A204.1 (cell line): ENCODE measurements around the gene DQX1.

Source experiments
- FAIRE-seq: peaks from 2 replicates; lab custom pipeline; 2012; peaks lifted over from hg19 to GRCh38; lab: Jason Lieb, UNC

Gene DQX1

GRCh38 chr2:74532222-74532621, 6.2 kb upstream of the DQX1 start:
- FAIRE-seq: peak; percentile 56

- FAIRE-seq: no peak
These were observed 5.6 kb upstream of the DQX1 start for GRCh38 chr2:74531666-74532065.

GRCh38 chr2:74530239-74531187, 4.5 kb upstream of the DQX1 start:
- no peak for FAIRE-seq

DNA sequence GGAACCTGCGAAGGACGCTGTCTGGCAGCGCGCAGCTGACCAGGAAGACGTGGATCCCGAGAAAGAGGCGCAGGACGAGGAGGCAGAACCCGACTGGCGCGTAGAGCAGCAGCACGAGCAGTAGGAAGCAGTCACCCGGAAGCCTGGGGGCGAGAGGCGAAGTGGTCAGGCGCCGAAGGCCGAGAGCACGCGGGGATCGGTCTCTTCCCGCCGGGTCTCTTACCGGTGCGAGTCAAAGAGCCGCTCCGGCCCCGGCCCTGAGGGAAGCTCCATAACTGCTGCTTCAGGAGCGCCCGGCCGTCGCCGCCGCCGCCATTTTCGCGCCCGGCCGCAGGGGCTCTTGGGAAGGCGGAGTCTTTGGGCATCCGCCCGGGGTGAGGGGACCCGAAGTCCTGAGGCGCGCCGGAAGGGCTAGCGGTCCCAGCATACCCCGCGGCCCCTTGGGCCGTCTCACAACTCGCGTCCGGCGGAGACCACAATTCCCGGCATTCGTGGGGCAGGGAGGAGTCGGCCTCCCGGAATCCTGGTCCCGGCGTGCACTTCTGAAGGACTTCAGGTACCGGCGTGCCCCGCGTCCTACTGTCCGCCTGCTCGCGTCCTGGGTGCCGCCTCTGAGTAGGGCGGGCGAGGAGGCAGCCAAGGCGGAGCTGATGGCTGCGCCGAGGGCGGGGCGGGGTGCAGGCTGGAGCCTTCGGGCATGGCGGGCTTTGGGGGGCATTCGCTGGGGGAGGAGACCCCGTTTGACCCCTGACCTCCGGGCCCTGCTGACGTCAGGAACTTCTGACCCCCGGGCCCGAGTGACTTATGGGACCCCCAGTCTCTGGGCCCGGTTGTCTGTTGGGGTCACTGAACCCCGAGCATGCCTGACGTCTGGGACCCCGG, 3.6 kb upstream of the DQX1 start, which contains the start of the genes AUP1 and HTRA2:
TSS of gene AUP1 (minus strand) at position 350 of the 882 bp plus-strand sequence. CDS start at position 273, 77 bp downstream.
TSS of gene HTRA2 (plus strand) at position 577 of the 882 bp plus-strand sequence. CDS start at position 651, 74 bp downstream.
- FAIRE-seq: peak; percentile 94

- no peak for FAIRE-seq
These were observed 2.7 kb upstream of the DQX1 start for GRCh38 chr2:74528600-74529356.

DNA sequence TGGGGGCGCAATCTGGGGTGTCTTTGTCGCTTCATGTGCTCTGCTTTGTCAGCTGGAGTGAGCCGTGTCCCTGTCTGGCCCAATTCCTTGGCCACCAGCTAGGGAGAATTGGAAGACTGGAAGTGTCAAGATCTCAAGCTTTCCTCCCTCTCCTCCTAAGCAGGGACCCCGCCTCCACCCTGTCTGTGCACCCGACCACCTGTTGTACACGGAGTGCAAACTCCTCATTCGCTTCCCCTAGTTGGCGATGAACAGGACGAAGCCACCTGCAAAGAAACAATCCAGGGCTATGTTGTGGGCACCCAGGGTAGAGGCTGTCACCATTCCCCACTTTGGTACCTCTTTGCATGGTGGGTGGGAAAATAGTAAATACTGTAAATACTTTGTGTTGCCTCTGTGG, 1.7 kb upstream of the DQX1 start:
- no peak for FAIRE-seq

GRCh38 chr2:74526649-74527230, 709 bp upstream of the DQX1 start:
- FAIRE-seq: no peak

- no peak for FAIRE-seq
These were observed 895 bp downstream of the DQX1 start for GRCh38 chr2:74524955-74525716.

DNA sequence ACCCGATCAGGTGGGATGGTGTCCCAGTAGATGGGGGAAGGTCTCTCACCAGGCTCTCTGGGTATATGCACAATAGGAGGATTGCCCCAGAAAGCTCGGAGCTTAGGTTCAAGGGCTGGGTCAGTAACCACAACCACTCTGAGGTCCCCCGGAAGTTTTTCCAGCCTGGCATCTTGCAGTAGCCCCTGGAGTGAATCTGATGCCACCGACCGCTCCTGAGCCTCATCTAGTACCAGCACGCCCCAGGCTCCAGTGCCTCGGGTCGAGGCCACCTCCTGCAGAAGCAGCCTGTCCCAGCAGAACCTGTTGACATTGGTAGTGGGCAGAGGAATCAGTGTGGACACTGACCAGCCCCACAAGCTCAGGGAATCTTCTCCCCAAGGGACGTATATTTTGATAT, 2.0 kb downstream of the DQX1 start:
- no peak for FAIRE-seq

DNA sequence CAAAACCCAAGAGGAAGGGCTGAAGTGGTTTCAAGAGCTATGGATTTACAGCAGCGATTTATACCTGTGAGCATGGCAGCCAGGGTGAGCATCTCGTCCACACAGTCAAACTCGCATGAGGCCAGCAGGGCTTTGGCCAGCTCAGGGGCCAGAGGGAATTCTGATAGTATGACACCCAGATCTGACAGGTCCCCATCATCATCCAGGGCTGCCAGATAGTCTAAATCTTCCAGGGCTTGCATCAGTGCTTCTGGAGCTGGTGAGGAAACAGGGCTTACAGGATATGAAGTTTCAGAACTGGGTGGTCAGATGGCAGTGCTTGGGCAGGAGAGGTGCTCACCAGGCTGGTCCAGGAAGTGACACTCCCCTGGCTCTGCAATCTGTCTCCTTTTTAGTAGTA, 3.5 kb downstream of the DQX1 start:
- no peak for FAIRE-seq

DNA sequence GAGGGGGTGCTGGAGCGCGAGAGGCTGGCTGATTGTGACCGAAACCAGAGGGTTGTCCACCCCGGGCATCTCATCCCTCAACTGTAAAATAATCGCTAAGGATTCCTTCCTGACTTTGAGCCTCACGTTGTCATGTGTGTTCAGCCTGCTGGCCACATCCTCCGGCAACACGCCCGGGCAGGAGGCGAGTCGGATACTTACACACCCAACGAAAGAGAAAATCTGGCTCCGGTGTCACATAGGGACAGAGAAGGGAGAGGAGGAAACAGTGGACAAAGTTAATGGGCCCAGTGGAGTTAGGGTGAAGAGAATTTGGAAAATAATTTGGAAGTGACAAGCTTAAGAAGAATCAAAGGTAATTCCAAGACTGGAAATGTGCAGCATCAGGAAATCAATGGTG, 9.4 kb downstream of the DQX1 start:
- FAIRE-seq: no peak

- no peak for FAIRE-seq
These were observed 9.9 kb downstream of the DQX1 start for GRCh38 chr2:74515981-74516633.

DNA sequence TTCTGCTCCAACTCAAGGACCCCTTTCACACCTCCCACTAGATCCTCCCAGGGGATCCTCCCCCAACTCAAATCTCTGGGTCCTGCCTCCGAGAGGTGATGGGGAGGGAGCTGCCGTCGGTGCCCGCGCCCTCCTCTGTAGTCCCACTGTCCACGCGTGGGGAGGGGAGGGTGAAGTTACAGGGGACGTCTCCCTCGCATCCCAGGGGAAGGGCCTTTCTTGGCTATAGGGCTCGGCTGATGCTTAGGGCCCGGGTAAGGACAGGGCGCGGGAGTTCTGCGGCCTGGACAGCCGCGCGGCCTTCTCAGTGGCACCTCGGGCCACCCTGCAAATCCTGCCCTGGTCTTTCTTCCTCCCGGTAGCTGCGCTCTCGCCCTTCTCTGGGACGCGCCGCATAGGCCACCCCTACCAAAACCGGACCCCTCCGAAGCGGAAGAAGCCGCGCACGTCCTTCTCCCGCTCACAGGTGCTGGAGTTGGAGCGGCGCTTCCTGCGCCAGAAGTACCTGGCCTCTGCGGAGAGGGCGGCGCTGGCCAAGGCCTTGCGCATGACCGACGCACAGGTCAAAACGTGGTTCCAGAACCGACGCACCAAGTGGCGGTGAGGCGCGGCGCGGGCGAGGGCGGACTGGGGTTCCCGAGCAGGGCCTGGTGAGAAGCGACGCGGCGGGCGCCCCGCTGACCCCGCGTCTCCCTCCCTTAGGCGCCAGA, 10.6 kb downstream of the DQX1 start:
- FAIRE-seq: no peak

DNA sequence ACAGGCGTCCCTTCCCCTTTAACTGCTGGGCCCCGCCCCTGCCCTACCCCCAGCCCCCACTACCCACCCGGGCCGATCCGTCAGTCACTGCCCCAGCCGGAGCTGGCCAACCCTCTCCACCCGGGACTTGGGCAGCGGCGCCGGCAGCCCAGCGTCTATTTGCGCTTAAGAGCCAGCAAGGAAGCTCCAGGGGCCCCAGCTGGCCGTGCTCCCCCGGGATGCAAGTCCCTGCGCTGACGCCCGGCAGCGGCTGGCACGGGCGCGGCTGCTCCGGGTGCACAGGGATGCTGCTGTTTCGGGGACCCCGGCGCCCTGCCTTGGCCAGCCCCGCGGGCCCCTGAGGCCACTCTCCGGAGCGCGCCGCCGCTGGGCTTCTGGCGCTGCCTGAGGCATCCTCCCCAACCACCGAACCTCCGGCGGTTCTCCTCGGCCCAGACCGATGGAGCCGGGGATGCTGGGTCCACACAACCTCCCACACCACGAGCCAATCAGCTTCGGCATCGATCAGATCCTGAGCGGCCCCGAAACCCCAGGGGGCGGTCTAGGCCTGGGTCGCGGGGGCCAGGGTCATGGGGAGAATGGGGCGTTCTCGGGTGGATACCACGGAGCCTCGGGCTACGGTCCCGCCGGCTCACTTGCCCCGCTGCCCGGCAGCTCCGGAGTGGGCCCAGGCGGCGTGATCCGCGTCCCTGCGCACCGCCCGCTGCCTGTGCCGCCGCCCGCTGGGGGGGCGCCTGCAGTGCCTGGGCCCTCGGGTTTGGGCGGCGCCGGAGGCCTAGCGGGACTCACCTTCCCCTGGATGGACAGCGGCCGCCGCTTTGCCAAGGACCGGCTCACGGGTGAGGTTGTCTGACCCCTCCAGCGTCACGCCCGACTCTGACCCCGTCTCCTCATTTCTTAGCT, 11.4 kb downstream of the DQX1 start, which contains the start of gene TLX2:
TSS of gene TLX2 (plus strand) at position 83 of the 903 bp plus-strand sequence. CDS start at position 440, 357 bp downstream.
- FAIRE-seq: no peak

DNA sequence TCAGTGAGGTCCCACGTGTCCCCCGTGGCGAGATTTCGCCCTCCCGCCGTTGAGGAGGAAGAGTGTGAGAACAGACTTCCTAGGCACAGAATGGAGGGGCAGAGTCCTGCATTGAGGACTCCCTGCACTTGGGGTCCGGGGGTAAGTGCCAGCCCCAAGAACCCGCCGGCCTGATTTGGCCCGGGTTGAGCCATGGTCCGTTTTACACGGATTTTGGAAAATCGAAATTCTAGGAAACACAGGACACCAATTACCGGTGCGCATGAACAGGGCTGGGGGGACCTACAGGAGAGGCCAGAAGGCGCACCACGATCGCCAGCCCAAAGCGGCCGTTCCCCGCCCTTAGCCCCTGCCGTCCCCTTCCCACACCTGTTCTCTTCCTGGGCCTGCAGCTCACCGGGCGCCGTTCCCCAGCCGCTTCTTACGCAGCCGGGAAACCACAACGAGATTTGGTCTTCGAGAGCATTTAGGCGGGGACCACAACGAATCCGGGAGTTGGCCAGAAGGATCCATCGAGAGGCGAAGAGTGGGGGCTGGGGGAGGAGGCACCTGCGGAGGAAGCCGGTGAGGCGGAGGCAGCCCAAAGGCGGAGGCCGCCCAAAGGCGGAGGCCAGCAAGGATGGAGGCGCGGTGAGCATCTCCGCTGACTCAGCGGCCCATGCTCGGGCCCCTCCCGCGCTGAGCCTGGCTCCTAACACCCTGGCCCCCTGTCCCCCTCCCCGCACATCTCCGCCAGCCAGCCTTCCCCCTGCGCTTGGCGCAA, 12.2 kb downstream of the DQX1 start:
- no peak for FAIRE-seq

GRCh38 chr2:74512744-74513604, 13.1 kb downstream of the DQX1 start:
- FAIRE-seq: no peak
